ENCODE data around the gene OR8B12. TPM values are rescaled to one million over a fixed set of nuclear protein-coding genes. Genes with fewer than 3 reads are reported as not detected.

OR8B12 gene
- total RNA-seq, 1 donor from 2014 or later: not detected

GRCh38 chr11:124514131-124514530 is 29.3 kb downstream of the OR8B12 start:
- Mint-ChIP-seq H3K9me3 (peaks cover 3% of the 10 kb centered on the region), H3K4me3 (no peak overlapping the region), H3K4me1 (no peaks in the 10 kb centered on the region), H3K27me3 (ENCODE audit: low read depth) (peaks cover 61% of the 10 kb centered on the region), H3K36me3 (no peaks in the 10 kb centered on the region), H3K27ac (no peak overlapping the region)
- TF ChIP-seq, protein P1, sequence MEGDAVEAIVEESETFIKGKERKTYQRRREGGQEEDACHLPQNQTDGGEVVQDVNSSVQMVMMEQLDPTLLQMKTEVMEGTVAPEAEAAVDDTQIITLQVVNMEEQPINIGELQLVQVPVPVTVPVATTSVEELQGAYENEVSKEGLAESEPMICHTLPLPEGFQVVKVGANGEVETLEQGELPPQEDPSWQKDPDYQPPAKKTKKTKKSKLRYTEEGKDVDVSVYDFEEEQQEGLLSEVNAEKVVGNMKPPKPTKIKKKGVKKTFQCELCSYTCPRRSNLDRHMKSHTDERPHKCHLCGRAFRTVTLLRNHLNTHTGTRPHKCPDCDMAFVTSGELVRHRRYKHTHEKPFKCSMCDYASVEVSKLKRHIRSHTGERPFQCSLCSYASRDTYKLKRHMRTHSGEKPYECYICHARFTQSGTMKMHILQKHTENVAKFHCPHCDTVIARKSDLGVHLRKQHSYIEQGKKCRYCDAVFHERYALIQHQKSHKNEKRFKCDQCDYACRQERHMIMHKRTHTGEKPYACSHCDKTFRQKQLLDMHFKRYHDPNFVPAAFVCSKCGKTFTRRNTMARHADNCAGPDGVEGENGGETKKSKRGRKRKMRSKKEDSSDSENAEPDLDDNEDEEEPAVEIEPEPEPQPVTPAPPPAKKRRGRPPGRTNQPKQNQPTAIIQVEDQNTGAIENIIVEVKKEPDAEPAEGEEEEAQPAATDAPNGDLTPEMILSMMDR (IDR thresholded peaks at IDR 0.05; ENCODE audit: unreplicated experiment): no peak
- no peak for DNase-seq (ENCODE audit: low spot score in 2 of 2, unreplicated experiment in 2 of 2)

DNA sequence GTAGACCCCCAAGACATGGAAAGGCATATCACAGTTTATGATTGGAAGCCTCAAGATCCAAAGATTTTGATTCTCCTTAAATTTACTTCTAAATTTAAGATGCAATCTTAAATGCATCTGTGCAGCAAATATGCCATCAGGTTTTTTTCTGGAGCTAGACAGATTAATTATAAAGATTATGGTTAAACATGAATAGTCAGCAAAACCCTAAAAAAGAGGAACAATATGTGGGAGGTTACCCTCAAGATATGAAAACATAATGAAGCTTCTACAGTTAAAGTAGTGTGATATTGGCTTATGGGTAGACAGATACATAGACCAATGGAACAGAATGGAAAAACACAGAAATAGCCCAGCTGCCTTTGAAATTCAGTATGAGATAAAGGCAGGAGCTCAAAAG is 31.7 kb downstream of the OR8B12 start:
- H3K27ac Mint-ChIP-seq: no peak overlapping the region
- no peak overlapping the region for H3K4me3 Mint-ChIP-seq
- peaks cover 21% of the 10 kb centered on the region for H3K9me3 Mint-ChIP-seq
- no peaks in the 10 kb centered on the region for H3K36me3 Mint-ChIP-seq
- H3K4me1 Mint-ChIP-seq: no peaks in the 10 kb centered on the region
- peaks cover 67% of the 10 kb centered on the region for H3K27me3 Mint-ChIP-seq (ENCODE audit: low read depth)
- DNase-seq (ENCODE audit: low spot score in 2 of 2, unreplicated experiment in 2 of 2): no peak
- TF ChIP-seq, protein P1 (IDR thresholded peaks at IDR 0.05; ENCODE audit: unreplicated experiment): no peak

DNA sequence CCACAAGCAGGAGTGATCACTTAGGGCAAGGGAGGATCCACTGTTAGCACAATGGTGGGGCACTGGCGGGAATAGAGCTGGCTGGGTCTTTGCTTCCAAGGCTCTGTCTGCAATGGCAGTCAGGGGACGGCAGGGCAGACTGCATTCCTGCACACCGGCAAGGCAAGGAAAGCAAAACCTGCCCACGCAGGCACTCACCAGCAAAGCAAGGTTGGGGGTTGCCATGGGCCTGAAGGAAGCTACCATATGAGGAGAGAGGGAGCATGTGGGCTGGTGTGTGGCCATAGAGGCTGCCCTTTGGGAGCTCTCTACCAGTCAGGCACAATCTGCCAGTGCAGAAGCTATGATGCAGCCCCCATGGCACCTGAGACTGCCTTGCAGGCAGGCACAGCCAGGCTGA is 33.2 kb downstream of the OR8B12 start:
- Mint-ChIP-seq H3K27ac (no peak overlapping the region), H3K27me3 (ENCODE audit: low read depth) (peaks cover 58% of the 10 kb centered on the region), H3K36me3 (no peaks in the 10 kb centered on the region), H3K4me1 (no peaks in the 10 kb centered on the region), H3K9me3 (peaks cover 23% of the 10 kb centered on the region), H3K4me3 (no peak overlapping the region)
- no peak for DNase-seq (ENCODE audit: low spot score in 2 of 2, unreplicated experiment in 2 of 2)
- TF ChIP-seq, protein P1 (IDR thresholded peaks at IDR 0.05; ENCODE audit: unreplicated experiment): no peak

DNA sequence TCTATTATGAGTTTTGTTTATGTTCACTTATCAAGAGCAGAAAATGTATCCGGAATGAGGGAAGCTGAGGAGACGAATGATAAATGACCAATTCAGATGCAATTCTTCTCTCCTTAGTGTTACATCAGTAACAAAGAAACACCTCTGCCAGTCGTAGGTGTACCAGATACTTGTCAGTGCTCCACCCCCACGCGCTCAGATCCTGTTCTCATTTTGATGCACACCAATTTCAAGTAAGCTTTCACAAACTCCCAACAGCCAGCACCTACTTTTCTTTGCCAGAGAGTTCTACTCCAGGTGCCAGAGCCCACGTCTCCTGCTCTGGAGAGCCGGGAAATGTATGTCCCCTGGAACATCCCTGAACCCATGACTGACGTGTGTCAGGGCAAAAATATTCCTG is 43.7 kb downstream of the OR8B12 start:
- no peaks in the 10 kb centered on the region for H3K36me3 Mint-ChIP-seq
- H3K4me1 Mint-ChIP-seq: no peaks in the 10 kb centered on the region
- no peak overlapping the region for H3K4me3 Mint-ChIP-seq
- peaks cover 47% of the 10 kb centered on the region for H3K27me3 Mint-ChIP-seq (ENCODE audit: low read depth)
- H3K9me3 Mint-ChIP-seq: no peaks in the 10 kb centered on the region
- TF ChIP-seq, protein P1 (IDR thresholded peaks at IDR 0.05; ENCODE audit: unreplicated experiment): no peak
- no peak for DNase-seq (ENCODE audit: low spot score in 2 of 2, unreplicated experiment in 2 of 2)
- H3K27ac Mint-ChIP-seq: no peak overlapping the region

- no peaks in the 10 kb centered on the region for H3K4me1 Mint-ChIP-seq
- peaks cover 31% of the 10 kb centered on the region for H3K27me3 Mint-ChIP-seq (ENCODE audit: low read depth)
- H3K27ac Mint-ChIP-seq: no peak overlapping the region
- TF ChIP-seq, protein P1 (IDR thresholded peaks at IDR 0.05; ENCODE audit: unreplicated experiment): no peak
- H3K36me3 Mint-ChIP-seq: no peaks in the 10 kb centered on the region
- no peak overlapping the region for H3K4me3 Mint-ChIP-seq
- H3K9me3 Mint-ChIP-seq: peaks cover 9% of the 10 kb centered on the region
- no peak for DNase-seq (ENCODE audit: low spot score in 2 of 2, unreplicated experiment in 2 of 2)
Observed at GRCh38 chr11:124493016-124493655, 50.3 kb downstream of the OR8B12 start.

Other genes with a start within 250 kb of the OR8B12 start
- gene OR8D1, start 229.7 kb downstream of the OR8B12 start, total RNA-seq: not detected in 3 replicates
- gene OR8D2, start 223.5 kb downstream of the OR8B12 start, total RNA-seq: not detected in 3 replicates
- gene OR8B2, start 159.2 kb downstream of the OR8B12 start, total RNA-seq: not detected in 3 replicates
- not detected in 3 replicates for gene OR8B3, start 144.6 kb downstream of the OR8B12 start, total RNA-seq
- gene OR8B4, start 118.8 kb downstream of the OR8B12 start, total RNA-seq: not detected in 3 replicates
- gene OR8B8, start 98.0 kb downstream of the OR8B12 start, total RNA-seq: not detected in 3 replicates
- not detected in 3 replicates for gene OR8A1, start 26.3 kb upstream of the OR8B12 start, total RNA-seq
- not detected in 3 replicates for gene PANX3, start 67.8 kb upstream of the OR8B12 start, total RNA-seq
- 30.9 to 37.3 TPM (median 35.2 TPM) in 3 replicates for gene TBRG1, start 79.2 kb upstream of the OR8B12 start, total RNA-seq
- gene SIAE, start 130.1 kb upstream of the OR8B12 start, total RNA-seq: 8.8 to 10.7 TPM (median 8.8 TPM) in 3 replicates
- gene SPA17, start 130.2 kb upstream of the OR8B12 start, total RNA-seq: 3.8 to 7.7 TPM (median 5.5 TPM) in 3 replicates
- 2.7 to 2.9 TPM (median 2.7 TPM) in 3 replicates for gene NRGN, start 196.3 kb upstream of the OR8B12 start, total RNA-seq
- gene VSIG2, start 208.6 kb upstream of the OR8B12 start, total RNA-seq: 0.25 to 0.66 TPM (median 0.44 TPM) in 3 replicates
- 0.85 to 1.1 TPM (median 0.95 TPM) in 3 replicates for gene ESAM, start 218.6 kb upstream of the OR8B12 start, total RNA-seq